ENCODE results near the gene GPR39.

The GPR39 gene

DNA sequence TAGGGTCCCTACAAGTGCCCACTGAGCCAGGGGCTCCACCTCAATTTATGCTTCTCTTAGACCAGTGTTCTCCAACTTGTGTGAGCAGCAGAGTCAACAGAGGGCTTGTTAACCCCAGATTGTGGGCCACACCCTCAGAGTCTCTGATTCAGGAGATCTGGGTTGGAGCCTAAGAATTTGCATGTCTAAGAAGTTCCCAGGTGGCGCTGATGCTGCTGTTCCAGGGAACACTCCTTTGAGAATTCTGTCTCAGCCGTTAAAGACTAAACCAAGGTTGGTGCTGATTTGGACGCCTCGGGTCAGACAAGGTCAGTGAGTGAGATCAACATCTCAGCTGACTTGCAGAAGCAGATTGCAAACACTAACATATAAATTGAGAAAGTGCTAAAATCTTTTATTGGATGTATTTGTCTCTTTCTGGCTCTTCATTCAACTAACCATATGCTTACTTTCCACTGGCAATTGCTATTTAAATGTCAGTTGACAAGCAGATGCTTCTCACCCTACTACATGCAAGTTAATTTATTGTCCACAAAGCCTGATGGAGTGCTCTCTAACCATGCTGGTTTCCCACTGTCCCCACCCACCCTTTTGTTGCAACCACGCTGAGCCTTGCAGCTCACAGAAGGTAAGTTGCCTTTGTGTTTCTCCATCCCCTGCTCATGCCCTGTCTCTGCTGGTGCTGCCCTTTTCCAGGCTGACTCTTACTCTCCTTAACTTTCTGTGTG lies 221.9 kb downstream of the GPR39 start:
- Mint-ChIP-seq H3K27me3 (no peaks in the 10 kb centered on the region), H3K27ac (ENCODE audit: low read depth) (no peak overlapping the region), H3K4me1 (no peaks in the 10 kb centered on the region), H3K9me3 (peaks cover 12% of the 10 kb centered on the region), H3K36me3 (ENCODE audit: insufficient read depth) (no peaks in the 10 kb centered on the region), H3K4me3 (no peak overlapping the region)
- DNase-seq (ENCODE audit: low spot score in 2 of 2) (no peak), ATAC-seq (replicated peaks; ENCODE audit: extremely low read depth, poor library complexity, severe bottlenecking) (no peak)

DNA sequence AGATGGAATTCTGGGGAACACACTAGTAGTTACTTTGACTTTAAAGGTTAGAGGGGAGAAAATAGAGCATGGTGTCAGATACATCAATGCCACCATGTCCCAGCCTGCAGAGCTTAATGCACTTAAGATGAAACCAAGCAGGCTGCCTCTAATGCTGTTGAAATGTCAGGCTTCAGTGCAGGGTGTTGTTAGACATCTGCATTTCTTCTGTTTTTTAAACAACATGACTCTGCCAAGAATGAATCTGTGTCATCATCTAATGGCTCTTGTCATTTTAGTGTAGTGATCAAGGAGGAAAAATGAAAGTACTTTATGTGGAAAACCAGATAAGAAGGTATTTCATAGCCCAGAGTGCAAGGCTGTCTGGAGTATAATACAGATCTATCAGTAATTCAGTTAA lies 223.5 kb downstream of the GPR39 start:
- Mint-ChIP-seq H3K9me3 (peaks cover 4% of the 10 kb centered on the region), H3K27me3 (no peaks in the 10 kb centered on the region), H3K4me1 (no peaks in the 10 kb centered on the region), H3K27ac (ENCODE audit: low read depth) (no peak overlapping the region), H3K36me3 (ENCODE audit: insufficient read depth) (no peaks in the 10 kb centered on the region), H3K4me3 (no peak overlapping the region)
- DNase-seq (ENCODE audit: low spot score in 2 of 2) (no peak), ATAC-seq (replicated peaks; ENCODE audit: extremely low read depth, poor library complexity, severe bottlenecking) (no peak)

DNA sequence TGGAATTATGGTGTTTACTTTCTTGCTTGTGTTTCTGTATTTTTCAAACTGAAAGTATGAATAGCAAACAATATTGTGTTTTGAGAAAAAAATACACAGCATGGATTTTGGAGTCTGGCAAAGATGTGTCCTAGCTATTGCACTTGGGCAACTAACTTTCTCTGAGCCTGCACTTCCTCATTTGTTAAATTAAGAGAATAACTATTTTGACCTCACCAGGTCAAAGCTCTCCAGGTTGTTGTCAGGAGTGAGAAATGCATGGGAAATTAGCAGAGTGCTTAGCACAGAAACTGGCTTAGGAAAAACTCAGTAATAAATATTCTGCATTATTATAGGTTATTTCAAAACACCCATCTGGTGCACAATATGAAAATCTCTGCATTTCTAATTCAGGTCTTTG lies 225.2 kb downstream of the GPR39 start:
- ATAC-seq (replicated peaks; ENCODE audit: extremely low read depth, poor library complexity, severe bottlenecking) (no peak), DNase-seq (ENCODE audit: low spot score in 2 of 2) (no peak)
- Mint-ChIP-seq H3K27me3 (no peaks in the 10 kb centered on the region), H3K27ac (ENCODE audit: low read depth) (no peak overlapping the region), H3K9me3 (no peaks in the 10 kb centered on the region), H3K4me1 (no peaks in the 10 kb centered on the region), H3K36me3 (ENCODE audit: insufficient read depth) (no peaks in the 10 kb centered on the region), H3K4me3 (no peak overlapping the region)

DNA sequence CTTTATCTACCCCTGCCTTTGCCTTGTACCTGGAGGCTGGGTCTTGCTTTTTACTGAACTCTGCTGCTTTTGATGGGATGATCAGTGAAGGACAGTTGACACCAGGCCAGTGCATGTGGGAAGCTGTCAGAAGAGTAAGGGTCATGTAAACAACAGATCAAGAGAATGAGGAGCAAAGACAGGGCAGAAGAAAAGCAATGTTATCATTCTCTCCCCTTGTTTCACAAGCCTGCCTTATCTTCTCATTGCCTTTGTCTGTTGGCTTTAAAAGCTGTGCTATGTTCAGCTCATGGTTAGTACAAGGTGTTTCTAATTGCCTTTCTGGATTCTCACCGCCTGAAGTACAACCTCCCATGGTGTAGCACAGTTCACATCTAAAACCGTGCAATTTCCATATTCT lies 225.8 kb downstream of the GPR39 start:
- no peaks in the 10 kb centered on the region for H3K36me3 Mint-ChIP-seq (ENCODE audit: insufficient read depth)
- no peaks in the 10 kb centered on the region for H3K27me3 Mint-ChIP-seq
- no peak for ATAC-seq (replicated peaks; ENCODE audit: extremely low read depth, poor library complexity, severe bottlenecking)

DNA sequence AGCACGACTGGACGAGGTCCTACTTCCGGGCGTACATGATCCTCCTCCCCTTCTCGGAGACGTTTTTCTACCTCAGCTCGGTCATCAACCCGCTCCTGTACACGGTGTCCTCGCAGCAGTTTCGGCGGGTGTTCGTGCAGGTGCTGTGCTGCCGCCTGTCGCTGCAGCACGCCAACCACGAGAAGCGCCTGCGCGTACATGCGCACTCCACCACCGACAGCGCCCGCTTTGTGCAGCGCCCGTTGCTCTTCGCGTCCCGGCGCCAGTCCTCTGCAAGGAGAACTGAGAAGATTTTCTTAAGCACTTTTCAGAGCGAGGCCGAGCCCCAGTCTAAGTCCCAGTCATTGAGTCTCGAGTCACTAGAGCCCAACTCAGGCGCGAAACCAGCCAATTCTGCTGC lies 228.6 kb downstream of the GPR39 start:
- Mint-ChIP-seq H3K9me3 (peaks cover 8% of the 10 kb centered on the region), H3K4me3 (no peak overlapping the region), H3K27ac (ENCODE audit: low read depth) (no peak overlapping the region), H3K4me1 (no peaks in the 10 kb centered on the region), H3K36me3 (ENCODE audit: insufficient read depth) (no peaks in the 10 kb centered on the region), H3K27me3 (no peaks in the 10 kb centered on the region)
- ATAC-seq (replicated peaks; ENCODE audit: extremely low read depth, poor library complexity, severe bottlenecking) (no peak), DNase-seq (ENCODE audit: low spot score in 2 of 2) (no peak)

More for the DNA sequence above, 225.8 kb downstream of the GPR39 start:
- no peak overlapping the region for H3K4me3 Mint-ChIP-seq
- DNase-seq (ENCODE audit: low spot score in 2 of 2) = no peak
- H3K4me1 Mint-ChIP-seq = no peaks in the 10 kb centered on the region
- H3K9me3 Mint-ChIP-seq = no peaks in the 10 kb centered on the region
- no peak overlapping the region for H3K27ac Mint-ChIP-seq (ENCODE audit: low read depth)

DNA sequence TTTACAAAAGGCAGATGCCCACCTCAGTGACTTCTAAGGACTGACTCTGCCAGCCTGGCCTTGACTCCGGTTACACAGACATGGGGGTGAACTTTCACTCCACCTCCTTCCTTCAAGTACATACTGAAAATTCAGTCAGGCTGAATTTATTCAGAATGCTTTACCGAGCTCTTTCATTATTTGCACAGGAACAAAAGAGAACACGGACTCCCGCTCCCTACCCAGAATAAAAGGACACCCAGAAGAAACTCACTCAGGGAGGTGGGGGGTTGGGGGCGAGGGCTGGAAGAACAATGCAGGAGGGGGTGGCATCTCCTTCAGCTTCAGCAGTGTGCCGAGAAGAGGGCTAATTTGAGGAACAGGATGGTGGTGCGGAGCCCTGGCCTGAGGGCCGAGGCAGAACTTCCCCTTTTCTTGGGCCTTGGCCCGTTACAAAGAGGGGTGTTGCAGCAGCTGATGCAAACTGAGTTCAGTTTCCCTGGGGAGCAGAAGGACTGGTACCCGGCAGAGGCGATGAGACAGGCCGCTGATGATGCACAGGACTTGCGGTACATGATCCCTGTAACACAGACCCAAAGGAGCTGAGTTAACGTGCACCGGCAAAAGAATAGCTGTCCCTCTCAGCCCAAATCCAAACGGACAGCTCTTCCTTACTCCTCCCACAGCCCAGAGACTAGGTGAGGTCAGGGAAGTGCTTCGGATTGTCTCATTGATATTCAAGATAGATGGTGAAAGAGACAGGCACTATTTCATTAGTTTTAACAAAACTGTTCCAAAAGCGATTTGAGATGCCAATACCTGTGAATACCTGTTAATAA lies 229.3 kb downstream of the GPR39 start:
- H3K4me3 Mint-ChIP-seq = no peak overlapping the region
- H3K9me3 Mint-ChIP-seq = peaks cover 8% of the 10 kb centered on the region
- no peak overlapping the region for H3K27ac Mint-ChIP-seq (ENCODE audit: low read depth)
- ATAC-seq (replicated peaks; ENCODE audit: extremely low read depth, poor library complexity, severe bottlenecking) (no peak), DNase-seq (ENCODE audit: low spot score in 2 of 2) (no peak)
- H3K4me1 Mint-ChIP-seq = no peaks in the 10 kb centered on the region
- no peaks in the 10 kb centered on the region for H3K27me3 Mint-ChIP-seq
- H3K36me3 Mint-ChIP-seq (ENCODE audit: insufficient read depth) = no peaks in the 10 kb centered on the region

DNA sequence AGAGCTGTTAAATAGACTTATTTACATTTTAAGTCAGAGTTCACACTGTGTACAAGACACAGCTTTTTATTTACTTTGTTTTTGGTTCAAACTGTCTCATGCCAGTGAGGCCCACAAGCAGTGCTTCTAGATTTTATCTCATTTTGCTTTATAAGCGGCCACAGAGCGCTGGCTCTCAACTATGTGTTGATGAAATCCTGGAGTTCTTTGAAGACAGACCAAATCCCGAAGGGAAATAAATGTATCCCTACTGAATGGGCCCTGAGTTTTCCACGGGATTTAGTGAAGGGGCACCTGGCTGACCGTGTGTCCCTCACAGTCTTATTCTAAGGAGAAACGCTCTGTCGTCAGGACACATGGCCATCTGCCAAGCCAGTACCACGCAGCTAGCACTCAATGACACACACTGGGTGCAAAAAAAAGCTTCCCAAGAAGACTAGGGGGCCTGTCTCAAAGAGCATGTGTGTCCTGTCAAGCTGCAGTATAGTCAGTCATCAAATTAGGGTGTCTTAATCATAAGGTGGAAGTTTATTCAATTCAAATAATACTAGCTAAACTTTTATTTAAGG lies 230.0 kb downstream of the GPR39 start:
- Mint-ChIP-seq H3K4me3 (no peak overlapping the region), H3K9me3 (peaks cover 8% of the 10 kb centered on the region), H3K27me3 (no peaks in the 10 kb centered on the region), H3K4me1 (no peaks in the 10 kb centered on the region), H3K36me3 (ENCODE audit: insufficient read depth) (no peaks in the 10 kb centered on the region), H3K27ac (ENCODE audit: low read depth) (no peak overlapping the region)
- DNase-seq (ENCODE audit: low spot score in 2 of 2) = no peak
- no peak for ATAC-seq (replicated peaks; ENCODE audit: extremely low read depth, poor library complexity, severe bottlenecking)

DNA sequence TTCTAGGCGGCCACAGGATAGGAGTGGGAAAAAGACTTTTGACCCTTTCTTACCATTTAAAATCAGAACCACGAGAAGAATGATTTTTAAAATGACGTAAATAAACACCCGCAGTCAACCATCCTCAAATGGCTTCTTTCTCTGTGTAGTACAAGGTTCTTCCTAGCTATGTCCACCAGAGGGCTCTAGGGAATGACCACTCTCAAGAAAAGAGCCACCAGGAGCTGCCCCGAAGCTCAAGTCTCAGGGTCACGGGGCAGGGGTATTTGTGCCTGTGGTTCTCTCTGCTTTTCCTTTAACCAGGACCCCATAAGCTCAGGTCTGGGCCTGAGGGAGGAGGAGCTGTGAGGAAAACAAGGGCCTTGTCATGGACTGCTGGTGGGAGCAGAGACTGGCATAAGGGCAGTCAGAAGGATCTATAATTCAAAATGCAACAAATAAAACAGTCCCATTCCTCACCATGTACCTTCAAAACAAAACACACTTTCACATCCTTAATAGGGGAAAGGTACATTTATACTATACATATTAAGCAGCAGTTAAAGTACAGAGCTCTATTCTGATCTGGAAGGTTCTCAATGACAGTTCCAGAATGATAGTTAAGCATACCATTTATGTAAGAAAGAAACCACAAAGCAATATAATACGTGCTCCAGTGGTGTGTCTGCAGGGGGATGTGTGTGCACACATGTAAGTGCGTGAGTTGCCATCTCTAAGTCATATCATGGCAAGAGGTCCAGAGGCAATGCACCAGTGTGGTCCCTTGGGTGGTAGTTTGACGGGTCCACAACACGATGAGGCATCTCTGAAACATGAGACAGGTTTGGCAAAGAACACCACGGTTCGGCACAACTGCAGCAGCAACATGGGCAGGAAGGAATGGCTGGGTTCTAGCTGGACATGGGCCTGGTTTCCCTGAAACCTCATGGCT lies 234.8 kb downstream of the GPR39 start:
- Mint-ChIP-seq H3K27me3 (no peaks in the 10 kb centered on the region), H3K27ac (ENCODE audit: low read depth) (no peak overlapping the region)
- no peak for ATAC-seq (replicated peaks; ENCODE audit: extremely low read depth, poor library complexity, severe bottlenecking)

DNA sequence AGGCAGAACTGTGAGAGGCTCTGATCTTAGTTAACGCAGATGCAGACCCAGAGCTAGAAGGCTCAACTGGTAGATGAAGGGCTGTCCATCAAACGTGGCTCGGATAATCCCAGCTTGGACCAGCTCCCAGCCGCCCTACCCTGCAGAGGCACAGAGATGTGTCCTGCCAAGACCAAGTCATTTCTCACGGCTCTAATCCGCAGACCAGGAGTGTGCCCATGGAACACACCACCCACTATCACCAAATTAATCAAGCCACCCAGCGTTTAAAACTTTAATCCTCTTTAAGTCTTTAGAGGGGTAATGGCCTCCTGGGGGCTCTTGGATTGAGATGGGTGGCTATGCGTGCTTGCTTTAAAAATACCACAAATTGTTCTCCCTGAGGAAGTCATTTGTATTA lies 235.9 kb downstream of the GPR39 start:
- no peak overlapping the region for H3K4me3 Mint-ChIP-seq
- no peaks in the 10 kb centered on the region for H3K36me3 Mint-ChIP-seq (ENCODE audit: insufficient read depth)
- no peaks in the 10 kb centered on the region for H3K27me3 Mint-ChIP-seq
- H3K4me1 Mint-ChIP-seq = no peaks in the 10 kb centered on the region
- peaks cover 18% of the 10 kb centered on the region for H3K9me3 Mint-ChIP-seq
- H3K27ac Mint-ChIP-seq (ENCODE audit: low read depth) = no peak overlapping the region
- ATAC-seq (replicated peaks; ENCODE audit: extremely low read depth, poor library complexity, severe bottlenecking) = no peak
- no peak for DNase-seq (ENCODE audit: low spot score in 2 of 2)

More for the DNA sequence above, 234.8 kb downstream of the GPR39 start:
- no peak overlapping the region for H3K4me3 Mint-ChIP-seq
- DNase-seq (ENCODE audit: low spot score in 2 of 2) = no peak
- H3K4me1 Mint-ChIP-seq = no peaks in the 10 kb centered on the region
- peaks cover 18% of the 10 kb centered on the region for H3K9me3 Mint-ChIP-seq
- no peaks in the 10 kb centered on the region for H3K36me3 Mint-ChIP-seq (ENCODE audit: insufficient read depth)

DNA sequence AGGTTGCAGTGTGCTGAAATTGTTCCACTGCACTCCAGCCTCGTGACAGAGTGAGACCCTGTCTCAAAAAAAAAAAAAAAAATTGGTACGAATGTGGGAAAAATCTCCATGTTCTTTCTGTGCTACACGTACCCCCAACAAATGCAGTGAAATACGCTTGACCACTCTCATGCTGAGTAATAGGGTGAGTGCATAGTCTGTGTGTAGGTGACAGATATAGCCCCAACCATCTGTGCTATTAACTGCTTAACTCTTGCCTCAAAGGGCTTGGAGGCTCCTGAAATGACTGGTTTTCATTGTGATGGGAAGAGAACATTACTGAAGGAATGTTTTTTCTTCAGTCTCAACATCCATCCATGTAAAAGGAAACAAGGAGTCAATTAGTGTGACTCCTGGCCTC lies 237.7 kb downstream of the GPR39 start:
- peaks cover 10% of the 10 kb centered on the region for H3K9me3 Mint-ChIP-seq
- H3K4me3 Mint-ChIP-seq = no peak overlapping the region
- H3K27ac Mint-ChIP-seq (ENCODE audit: low read depth) = no peak overlapping the region
- no peaks in the 10 kb centered on the region for H3K4me1 Mint-ChIP-seq
- no peaks in the 10 kb centered on the region for H3K36me3 Mint-ChIP-seq (ENCODE audit: insufficient read depth)
- no peak for ATAC-seq (replicated peaks; ENCODE audit: extremely low read depth, poor library complexity, severe bottlenecking)
- no peaks in the 10 kb centered on the region for H3K27me3 Mint-ChIP-seq
- no peak for DNase-seq (ENCODE audit: low spot score in 2 of 2)

DNA sequence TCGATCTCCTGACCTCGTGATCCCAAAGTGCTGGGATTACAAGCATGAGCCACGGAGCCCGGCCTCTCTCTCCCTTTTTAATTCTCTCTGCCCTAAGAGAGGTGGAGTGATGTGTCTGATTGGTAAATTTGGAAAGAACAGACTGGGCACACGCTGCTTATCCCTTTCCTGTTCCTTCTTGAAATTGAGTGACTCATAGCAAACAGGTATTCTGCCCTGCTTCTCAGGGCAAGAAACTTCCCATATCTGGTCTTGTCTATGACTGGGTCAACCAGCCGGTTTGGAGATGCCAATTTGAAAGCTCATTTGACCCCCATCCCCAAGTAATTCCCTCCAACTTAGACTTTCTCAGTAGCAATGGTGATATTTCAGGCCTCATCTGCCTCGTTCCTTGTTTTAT lies 238.4 kb downstream of the GPR39 start:
- no peaks in the 10 kb centered on the region for H3K27me3 Mint-ChIP-seq
- H3K4me1 Mint-ChIP-seq = no peaks in the 10 kb centered on the region
- no peak overlapping the region for H3K4me3 Mint-ChIP-seq
- no peaks in the 10 kb centered on the region for H3K36me3 Mint-ChIP-seq (ENCODE audit: insufficient read depth)
- H3K27ac Mint-ChIP-seq (ENCODE audit: low read depth) = no peak overlapping the region
- DNase-seq (ENCODE audit: low spot score in 2 of 2) (no peak), ATAC-seq (replicated peaks; ENCODE audit: extremely low read depth, poor library complexity, severe bottlenecking) (no peak)
- peaks cover 10% of the 10 kb centered on the region for H3K9me3 Mint-ChIP-seq

DNA sequence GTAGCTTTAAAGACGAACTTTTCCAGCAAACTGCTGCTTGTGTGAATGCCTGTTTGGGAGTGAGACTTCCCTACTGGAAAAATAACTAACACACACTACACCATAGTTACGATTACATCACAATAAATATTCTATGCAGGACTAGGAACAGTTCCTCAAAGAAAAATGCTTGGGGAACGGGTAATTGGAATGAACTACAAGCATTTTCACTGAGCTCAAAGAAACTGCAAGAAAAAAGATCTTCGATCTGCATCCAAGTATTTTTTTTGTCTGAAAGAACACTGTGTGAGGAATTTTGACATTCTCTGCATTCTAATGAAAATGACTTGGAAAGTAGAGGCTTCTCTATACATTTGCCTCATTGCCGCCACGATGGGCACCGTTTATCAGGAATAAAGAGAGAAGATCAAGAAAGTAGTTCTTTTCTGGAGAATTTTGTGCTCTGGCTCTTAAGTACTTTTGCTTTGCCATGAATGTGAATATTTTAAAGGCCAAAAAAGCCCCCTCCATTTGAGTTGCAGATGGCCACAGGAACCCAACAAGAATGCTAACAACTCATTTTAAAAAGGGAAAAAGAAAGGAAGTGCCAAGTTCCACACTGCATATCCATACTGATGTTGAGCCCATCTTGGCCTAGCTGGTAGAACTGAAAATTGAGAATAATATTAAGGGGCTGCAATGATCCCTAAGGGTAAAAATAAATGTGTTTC lies 239.8 kb downstream of the GPR39 start:
- DNase-seq (ENCODE audit: low spot score in 2 of 2) (no peak), ATAC-seq (replicated peaks; ENCODE audit: extremely low read depth, poor library complexity, severe bottlenecking) (no peak)
- Mint-ChIP-seq H3K4me3 (no peak overlapping the region), H3K27me3 (no peaks in the 10 kb centered on the region), H3K36me3 (ENCODE audit: insufficient read depth) (no peaks in the 10 kb centered on the region), H3K9me3 (peaks cover 10% of the 10 kb centered on the region), H3K4me1 (no peaks in the 10 kb centered on the region), H3K27ac (ENCODE audit: low read depth) (no peak overlapping the region)
